Activated CD8-positive, alpha-beta T cell treated with anti-CD3 and anti-CD28 coated beads for 36 hours (primary cell): Measurements from ENCODE around the gene COPS9. TPM values are rescaled to one million over a fixed set of nuclear protein-coding genes. Genes with fewer than 3 reads are reported as not detected.

ENCODE experiments used
- ATAC-seq: fragments of 200-7000 bp; cut with Tn5 transposase; one replicate; pipeline ENCODE4 v1.10.0; 2021; ENCODE audit warnings: mild to moderate bottlenecking, moderate library complexity
- CTCF ChIA-PET: fragments of 350-600 bp; sonication (Branson Sonifier 250); formaldehyde crosslinking; loops from one replicate; lab custom pipeline; 2021; ENCODE audit warnings: antibody characterized with exemption; lab: Charles Lee
- POLR2A ChIA-PET: fragments of 350-600 bp; sonication (Branson Sonifier 250); formaldehyde crosslinking; loops from one replicate; lab custom pipeline; 2021; ENCODE audit warnings: antibody characterized with exemption; lab: Charles Lee
- DNase-seq: peaks from one replicate; pipeline ENCODE4 v3.0.0-alpha.2; 2020
- H3K27ac Mint-ChIP-seq: one replicate; pipeline ENCODE4 v1.8.0; 2021; ENCODE audit warnings: mild to moderate bottlenecking, mixed read lengths
- H3K27me3 Mint-ChIP-seq: one replicate; pipeline ENCODE4 v1.8.0; 2021; ENCODE audit warnings: mixed read lengths
- H3K36me3 Mint-ChIP-seq: one replicate; pipeline ENCODE4 v1.8.0; 2021; ENCODE audit warnings: low read depth, mixed read lengths
- H3K4me1 Mint-ChIP-seq: one replicate; pipeline ENCODE4 v1.8.0; 2021; ENCODE audit warnings: low read depth, mixed read lengths
- H3K4me3 Mint-ChIP-seq: one replicate; pipeline ENCODE4 v1.8.0; 2021; ENCODE audit warnings: mild to moderate bottlenecking, moderate library complexity, mixed read lengths
- H3K9me3 Mint-ChIP-seq: one replicate; pipeline ENCODE4 v1.8.0; 2021; ENCODE audit warnings: mixed read lengths
- CTCF ChIP-seq: fragments of 200-600 bp; IDR thresholded peaks from one replicate; pipeline ENCODE4 v1.8.0; 2022; ENCODE audit warnings: antibody characterized with exemption, mild to moderate bottlenecking
- intact Hi-C: fragments of 100-400 bp; cut with micrococcal nuclease; formaldehyde crosslinking; loops from one replicate; pipeline ENCODE4 v1.10.0; 2022
- total RNA-seq, 2 experiments: library from RNA; stranded (reverse); gene quantifications; one replicate each; pipeline ENCODE4 v1.2.3, GENCODE V29; 2021

Gene COPS9
- total RNA-seq, 2 experiments from 2014 or later: 107 to 120 TPM

DNA sequence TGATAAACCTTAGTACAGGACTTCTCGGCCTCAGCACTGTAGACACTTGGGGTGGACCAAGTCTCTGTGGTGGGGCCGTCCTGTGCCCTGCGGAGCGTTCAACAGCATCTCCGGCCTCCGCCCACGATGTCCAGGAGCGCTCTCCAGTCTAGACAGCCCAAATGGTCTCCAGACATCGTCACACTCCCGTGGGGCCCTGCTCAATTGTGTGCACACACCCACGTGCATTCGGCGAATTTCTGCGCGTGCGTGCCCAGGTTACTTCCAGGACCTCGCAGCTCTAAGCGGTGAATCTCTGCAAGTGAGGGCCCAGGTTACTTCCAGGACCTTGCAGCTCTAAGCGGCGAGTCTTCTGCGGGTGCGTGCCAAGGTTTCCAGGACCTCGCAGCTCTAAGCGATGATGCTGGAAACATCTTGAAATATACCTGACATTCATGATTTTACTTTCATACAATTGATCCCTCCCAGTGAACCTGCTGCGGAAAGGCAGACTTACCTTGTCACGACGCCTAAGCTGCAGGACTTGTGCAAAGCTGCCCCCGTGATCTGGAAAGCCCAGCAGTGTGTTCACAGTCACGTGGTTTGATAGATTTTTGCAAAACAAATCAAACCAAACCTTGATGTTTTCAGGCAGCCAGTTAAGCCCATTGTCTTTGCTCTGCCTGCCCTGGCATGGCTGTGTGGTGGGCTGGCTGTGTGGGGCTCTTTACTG, 20.5 kb upstream of the COPS9 start:
- no peak for TF ChIP-seq CTCF

GRCh38 chr2:240155745-240156390, 19.8 kb upstream of the COPS9 start:
- ChIA-PET POLR2A (no interaction called here), CTCF (no interaction called here)
- DNase-seq (no peak), ATAC-seq (no peak)
- H3K36me3 Mint-ChIP-seq: no peaks in the 10 kb centered on the region
- H3K4me1 Mint-ChIP-seq: no peaks in the 10 kb centered on the region
- intact Hi-C loops: no loop called here
- TF ChIP-seq CTCF: no peak
- H3K4me3 Mint-ChIP-seq: no peak overlapping the region
- no peak overlapping the region for H3K27ac Mint-ChIP-seq
- H3K9me3 Mint-ChIP-seq: no peaks in the 10 kb centered on the region
- H3K27me3 Mint-ChIP-seq: peaks cover 8% of the 10 kb centered on the region

More for the DNA sequence above, 20.5 kb upstream of the COPS9 start:
- POLR2A ChIA-PET: no interaction called here
- CTCF ChIA-PET: interaction anchor here (1.2 kb wide), 1 partner anchor 12 kb away, joined by 3 read pairs; no protein-coding TSS in a partner anchor
- H3K4me3 Mint-ChIP-seq: no peak overlapping the region
- H3K36me3 Mint-ChIP-seq: no peaks in the 10 kb centered on the region
- no peak overlapping the region for H3K27ac Mint-ChIP-seq
- intact Hi-C loops: no loop called here
- H3K4me1 Mint-ChIP-seq: no peaks in the 10 kb centered on the region
- ATAC-seq (no peak), DNase-seq (no peak)
- no peaks in the 10 kb centered on the region for H3K9me3 Mint-ChIP-seq
- H3K27me3 Mint-ChIP-seq: peaks cover 7% of the 10 kb centered on the region

DNA sequence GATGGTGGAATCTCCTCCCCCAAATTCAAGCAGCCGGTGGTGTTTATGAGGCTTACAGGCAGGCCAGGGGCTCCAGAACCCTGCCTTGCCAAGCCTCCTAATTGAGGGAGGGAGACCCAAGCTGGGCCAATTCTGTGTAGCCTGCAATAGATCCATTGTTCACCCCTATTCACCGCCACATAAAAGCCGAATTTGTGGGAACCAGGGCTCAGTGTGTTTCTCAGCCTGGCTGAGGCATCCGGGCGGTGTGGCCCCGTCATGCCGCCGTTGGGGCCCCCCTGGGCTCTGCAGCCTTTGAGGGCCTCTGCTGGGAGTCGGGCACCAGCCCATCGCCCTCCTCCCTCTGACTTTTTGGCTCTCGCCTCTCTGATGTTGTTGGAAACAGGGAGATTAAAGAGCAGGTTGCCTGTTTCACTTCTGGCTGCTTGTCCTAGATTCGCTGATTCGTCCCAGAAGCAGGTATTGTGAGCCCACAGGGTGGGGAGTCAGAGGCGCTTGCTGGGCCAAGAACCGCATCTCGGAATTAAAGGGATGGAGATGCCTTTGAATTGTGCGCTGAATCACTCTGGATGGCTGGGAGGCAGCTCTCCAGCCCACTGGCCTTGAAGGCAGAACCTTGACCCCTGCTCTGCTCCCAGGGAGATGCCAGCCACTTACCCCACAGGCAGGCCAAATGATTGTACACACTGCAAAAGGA, 19.1 kb upstream of the COPS9 start:
- no peaks in the 10 kb centered on the region for H3K4me1 Mint-ChIP-seq
- no peaks in the 10 kb centered on the region for H3K9me3 Mint-ChIP-seq
- H3K36me3 Mint-ChIP-seq: no peaks in the 10 kb centered on the region
- DNase-seq (no peak), ATAC-seq (no peak)
- TF ChIP-seq CTCF: no peak
- intact Hi-C loops: no loop called here
- H3K4me3 Mint-ChIP-seq: no peak overlapping the region
- peaks cover 9% of the 10 kb centered on the region for H3K27me3 Mint-ChIP-seq
- POLR2A ChIA-PET: no interaction called here
- no peak overlapping the region for H3K27ac Mint-ChIP-seq
- CTCF ChIA-PET: no interaction called here

- CTCF ChIA-PET: interaction anchor here (1.2 kb wide), 1 partner anchor 93 kb away, joined by 3 read pairs; no protein-coding TSS in a partner anchor
Measured at GRCh38 chr2:240154606-240155005, 18.5 kb upstream of the COPS9 start.

More at GRCh38 chr2:240154606-240155005, 18.5 kb upstream of the COPS9 start:
- H3K9me3 Mint-ChIP-seq: no peaks in the 10 kb centered on the region
- H3K36me3 Mint-ChIP-seq: no peaks in the 10 kb centered on the region
- no peak overlapping the region for H3K27ac Mint-ChIP-seq
- TF ChIP-seq CTCF: no peak
- intact Hi-C loops: no loop called here
- peaks cover 11% of the 10 kb centered on the region for H3K27me3 Mint-ChIP-seq
- POLR2A ChIA-PET: no interaction called here
- no peak overlapping the region for H3K4me3 Mint-ChIP-seq
- ATAC-seq (no peak), DNase-seq (no peak)
- no peaks in the 10 kb centered on the region for H3K4me1 Mint-ChIP-seq
